K562 (cell line): ENCODE data around the gene ADAMTS2. TPM values are rescaled to one million over a fixed set of nuclear protein-coding genes. Genes with fewer than 3 reads are reported as not detected.

ENCODE experiments used
- ATAC-seq: fragments of 200-7000 bp; cut with Tn5 transposase; 3 replicates; pipeline ENCODE4 v1.9.1; 2020; ENCODE audit warnings: moderate library complexity
- BruUV-seq: library from RNA; stranded (reverse); fragments of 400-500 nt; replicated peaks from 2 replicates; lab custom pipeline; 2021; lab: Mats Ljungman, UMichigan
- CTCF ChIA-PET: fragments of 300-600 bp; formaldehyde crosslinking; extraction: SDS; loops from one replicate; lab custom pipeline; 2021; ENCODE audit warnings: low intra/inter-chr PET ratio; lab: Yijun Ruan, JAX
- POLR2A ChIA-PET: fragments of 300-600, 350-650 bp; sonication (Branson Sonifier 250); formaldehyde crosslinking; extraction: SDS; loops from one replicate; lab custom pipeline; 2021; ENCODE audit warnings: antibody characterized with exemption, inconsistent platforms; lab: Yijun Ruan, JAX
- DNase-seq, 4 experiments: peaks; one replicate each; pipeline versions ENCODE4 v3.0.0 to v3.0.0-alpha.2; 2011 to 2018; ENCODE audit warnings: low spot score in 3 of 4, mixed read lengths in 3 of 4; ENCODE audit errors: extremely low read depth in 1 of 4
- FAIRE-seq: peaks from 2 replicates; lab custom pipeline; 2011; peaks lifted over from hg19 to GRCh38; lab: Jason Lieb, UNC
- H2AFZ ChIP-seq: 2 replicates; pipeline ENCODE4 v1.6.0; 2011; ENCODE audit warnings: low read depth, low read length, control low read depth, inconsistent platforms
- H3K27ac ChIP-seq: fragments of 200-600 bp; 3 replicates; pipeline ENCODE4 v1.8.0; 2011; ENCODE audit warnings: low read depth, mild to moderate bottlenecking, control low read depth, inconsistent platforms, low read length, moderate library complexity, mixed read lengths; ENCODE audit errors: extremely low read depth
- H3K27me3 ChIP-seq, 2 experiments: fragments of 300-600 bp in 1 of 2; 2 replicates in 1 of 2; 3 replicates in 1 of 2; pipeline versions ENCODE4 v1.6.0 to v1.8.0; 2011; ENCODE audit warnings: inconsistent platforms in 2 of 2, low read length in 2 of 2, mild to moderate bottlenecking in 1 of 2, mixed read lengths in 1 of 2, moderate library complexity in 1 of 2; ENCODE audit not compliant: control insufficient read depth in 2 of 2, insufficient read depth in 2 of 2
- H3K36me3 ChIP-seq: fragments of 300-600 bp; 3 replicates; pipeline ENCODE4 v1.8.0; 2011; ENCODE audit warnings: mild to moderate bottlenecking, low read length, inconsistent platforms; ENCODE audit not compliant: control insufficient read depth, insufficient read depth
- H3K4me1 ChIP-seq, 2 experiments: fragments of 200-600 bp in 1 of 2; replicated peaks in 1 of 2; 2 replicates in 1 of 2; 3 replicates in 1 of 2; pipeline versions ENCODE4 v1.5.1 to v1.8.0; 2011; ENCODE audit warnings: inconsistent platforms in 2 of 2, low read length in 2 of 2, mild to moderate bottlenecking in 1 of 2, mixed read lengths in 1 of 2, moderate library complexity in 1 of 2; ENCODE audit not compliant: control insufficient read depth in 2 of 2, insufficient read depth in 2 of 2
- H3K4me2 ChIP-seq: 2 replicates; pipeline ENCODE4 v1.6.1; 2011; ENCODE audit warnings: low read length, control low read depth, inconsistent platforms, mixed read lengths; ENCODE audit not compliant: insufficient read depth
- H3K4me3 ChIP-seq: fragments of 200-600 bp; sonication (generic), shearing (Covaris generic); 2 replicates; pipeline ENCODE4 v1.5.1; 2016; ENCODE audit warnings: control low read depth, inconsistent platforms
- H3K79me2 ChIP-seq: fragments of 200-600 bp; 3 replicates; pipeline ENCODE4 v1.8.0; 2011; ENCODE audit warnings: low read length, inconsistent platforms; ENCODE audit not compliant: control insufficient read depth, insufficient read depth
- H3K9ac ChIP-seq, 2 experiments: 2 replicates each; pipeline versions ENCODE4 v1.6.0 to v1.6.1; 2011; ENCODE audit warnings: low read depth in 2 of 2, low read length in 2 of 2, control low read depth in 1 of 2, inconsistent platforms in 1 of 2, mild to moderate bottlenecking in 1 of 2, mixed read lengths in 1 of 2; ENCODE audit not compliant: insufficient read depth in 1 of 2
- H3K9me1 ChIP-seq: one replicate; pipeline ENCODE4 v1.6.0; 2011; ENCODE audit warnings: inconsistent platforms, mild to moderate bottlenecking, low read length, moderate library complexity; ENCODE audit not compliant: control insufficient read depth, insufficient read depth
- H3K9me3 ChIP-seq: replicated peaks from 2 replicates; pipeline ENCODE4 v1.5.1; 2011; ENCODE audit warnings: low read depth, low read length, inconsistent platforms; ENCODE audit not compliant: control insufficient read depth, insufficient read depth
- H4K20me1 ChIP-seq: replicated peaks from 2 replicates; pipeline ENCODE4 v1.6.1; 2011; ENCODE audit warnings: low read length, inconsistent platforms, mixed read lengths; ENCODE audit not compliant: control insufficient read depth, insufficient read depth
- CGGBP1 ChIP-seq: fragments of 250-450 bp; sonication (Bioruptor Pico); IDR thresholded peaks from 2 replicates; pipeline ENCODE4 v1.9.0; 2021; ENCODE audit warnings: mild to moderate bottlenecking
- CUX1 ChIP-seq: fragments of 200-800 bp; sonication (Bioruptor generic); IDR thresholded peaks from 2 replicates; pipeline ENCODE4 v1.6.1; 2016; ENCODE audit warnings: missing genetic modification characterization, missing compliant biosample characterization
- GABPA ChIP-seq: fragments of 200-800 bp; sonication (Bioruptor generic); conservative IDR thresholded peaks from 2 replicates; pipeline ENCODE4 v1.6.1; 2016; ENCODE audit warnings: low read depth, missing genetic modification characterization, missing compliant biosample characterization
- KLF13 ChIP-seq: fragments of 450-650 bp; IDR thresholded peaks from 2 replicates; pipeline ENCODE4 v1.6.1; 2016; ENCODE audit warnings: missing genetic modification characterization, low read depth, mild to moderate bottlenecking, missing compliant biosample characterization, moderate library complexity, borderline replicate concordance
- MYBL2 ChIP-seq, 2 experiments: fragments of 450-650 bp in 1 of 2; sonication (generic) in 1 of 2; formaldehyde crosslinking in 1 of 2; IDR thresholded peaks; 2 replicates each; pipeline versions ENCODE4 v1.6.1 to v1.8.1; 2017 to 2022; ENCODE audit warnings: borderline replicate concordance in 1 of 2, inconsistent platforms in 1 of 2, low read depth in 1 of 2, mild to moderate bottlenecking in 1 of 2, missing genetic modification reagents in 1 of 2, moderate library complexity in 1 of 2
- NBN ChIP-seq: fragments of 450-650 bp; IDR thresholded peaks from 2 replicates; pipeline ENCODE4 v1.6.1; 2016; ENCODE audit warnings: low read depth, mild to moderate bottlenecking
- POLR2AphosphoS5 ChIP-seq: IDR thresholded peaks from 2 replicates; pipeline ENCODE4 v1.6.1; 2011; ENCODE audit warnings: mild to moderate bottlenecking, low read depth, low read length, moderate library complexity; ENCODE audit not compliant: control insufficient read depth, insufficient read depth
- SAFB2 ChIP-seq: fragments of 200-400 bp; formaldehyde crosslinking; IDR thresholded peaks from 2 replicates; pipeline ENCODE4 v1.6.1; 2018; ENCODE audit warnings: borderline replicate concordance, low read length, low read depth, moderate library complexity; ENCODE audit not compliant: severe bottlenecking
- TCFL5 ChIP-seq: fragments of 250-450 bp; sonication (Bioruptor Pico); conservative IDR thresholded peaks from 2 replicates; pipeline ENCODE4 v1.6.1; 2021; ENCODE audit warnings: mild to moderate bottlenecking, moderate library complexity, matching md5 sums
- TFAP4 ChIP-seq: sonication (generic); formaldehyde crosslinking; IDR thresholded peaks from 2 replicates; pipeline ENCODE4 v1.8.0; 2022; ENCODE audit warnings: missing genetic modification reagents, mild to moderate bottlenecking, moderate library complexity, borderline replicate concordance
- WGBS: fragments of 100-300 bp; shearing (Covaris generic); methylation state at CpG from one replicate; pipeline ENCODE4 v1.1.6; 2016; ENCODE audit warnings: low coverage, mixed read lengths; ENCODE audit not compliant: insufficient coverage; ENCODE audit errors: missing lambda C conversion rate; 5-methylcytosine and 5-hydroxymethylcytosine counted together
- in situ Hi-C: fragments of 300-500 bp; cut with MboI; formaldehyde crosslinking; loops from 4 replicates; pipeline ENCODE4 v1.15.0; 2018; ENCODE audit warnings: inconsistent platforms, mixed read lengths
- intact Hi-C: fragments of 100-400 bp; cut with micrococcal nuclease; formaldehyde crosslinking; loops from 2 replicates; pipeline ENCODE4 v1.14.2; 2022
- polyA plus RNA-seq, 8 experiments: library from polyadenylated mRNA; depleted of rRNA in 4 of 8; stranded (reverse) in 5 of 8; unstranded in 3 of 8; fragments of >200 nt; fragmentation: Nextera tagmentation in 2 of 8; fragmentation: Illumina TruSeq in 1 of 8; extraction: Ambion mirVana in 2 of 8; extraction: Trizol in 1 of 8; gene quantifications; 2 replicates each; pipeline versions ENCODE4 v1.2.1 to v1.2.3, GENCODE V29; 2011 to 2014; ENCODE audit warnings: inconsistent platforms in 1 of 8, missing spikeins in 1 of 8
- total RNA-seq, 7 experiments: library from RNA; depleted of rRNA in 6 of 7; stranded (reverse); fragments of >200 nt in 6 of 7; fragmentation: Illumina TruSeq in 2 of 7; extraction: Trizol in 2 of 7; gene quantifications; 2 replicates each; pipeline versions ENCODE4 v1.2.1 to v1.2.3, GENCODE V29; 2011 to 2021; ENCODE audit warnings: low replicate concordance in 1 of 7

ADAMTS2 gene
- total and polyA plus RNA-seq, 9 of the 15 experiments (the other 6 are each of a cell fraction or from before 2014, with no cell fraction given) = not detected

- intact Hi-C loops (no loop called here), in situ Hi-C loops (no loop called here)
- ChIA-PET POLR2A (no interaction called here), CTCF (no interaction called here)
- DNase-seq (no peak), FAIRE-seq (no peak), ATAC-seq (no peak)
- H3K9ac ChIP-seq = no peak overlapping the region
- H3K4me3 ChIP-seq = no peak overlapping the region
- BruUV-seq = no TSS peak
- H3K4me1 ChIP-seq = no peaks in the 10 kb centered on the region
- 6% methylated on average over 5 of the region's 6 CpGs for WGBS
- H3K9me1 ChIP-seq = no peaks in the 10 kb centered on the region
- no peaks in the 10 kb centered on the region for H3K9me3 ChIP-seq
- H3K36me3 ChIP-seq = no peaks in the 10 kb centered on the region
- H3K4me2 ChIP-seq = no peak overlapping the region
- H3K79me2 ChIP-seq = no peaks in the 10 kb centered on the region
- H4K20me1 ChIP-seq = no peaks in the 10 kb centered on the region; the same call in none of the 2 replicates
- peaks cover 3 to 37% of the 10 kb centered on the region in 2 experiments; a peak in 4 of 5 replicates for H3K27me3 ChIP-seq
- no peak overlapping the region for H2AFZ ChIP-seq
- H3K27ac ChIP-seq = no peak overlapping the region
- TF ChIP-seq GABPA (no peak), MYBL2 (IDR thresholded peaks at IDR 0.05; ENCODE audit: low read depth) (no peak), MYBL2 (CRISPR knock-in tag; IDR thresholded peaks at IDR 0.05; ENCODE audit: borderline replicate concordance) (no peak), TCFL5 (CRISPR knock-in tag) (no peak), NBN (no peak), KLF13 (tag) (no peak), POLR2AphosphoS5 (no peak), SAFB2 (no peak), CGGBP1 (CRISPR knock-in tag) (no peak), CUX1 (CRISPR knock-in tag) (no peak), TFAP4 (CRISPR knock-in tag) (no peak)
Measured at GRCh38 chr5:179221877-179222220, 123.4 kb downstream of the ADAMTS2 start.
